ENCODE results near the gene CUX1.

CUX1 gene

DNA sequence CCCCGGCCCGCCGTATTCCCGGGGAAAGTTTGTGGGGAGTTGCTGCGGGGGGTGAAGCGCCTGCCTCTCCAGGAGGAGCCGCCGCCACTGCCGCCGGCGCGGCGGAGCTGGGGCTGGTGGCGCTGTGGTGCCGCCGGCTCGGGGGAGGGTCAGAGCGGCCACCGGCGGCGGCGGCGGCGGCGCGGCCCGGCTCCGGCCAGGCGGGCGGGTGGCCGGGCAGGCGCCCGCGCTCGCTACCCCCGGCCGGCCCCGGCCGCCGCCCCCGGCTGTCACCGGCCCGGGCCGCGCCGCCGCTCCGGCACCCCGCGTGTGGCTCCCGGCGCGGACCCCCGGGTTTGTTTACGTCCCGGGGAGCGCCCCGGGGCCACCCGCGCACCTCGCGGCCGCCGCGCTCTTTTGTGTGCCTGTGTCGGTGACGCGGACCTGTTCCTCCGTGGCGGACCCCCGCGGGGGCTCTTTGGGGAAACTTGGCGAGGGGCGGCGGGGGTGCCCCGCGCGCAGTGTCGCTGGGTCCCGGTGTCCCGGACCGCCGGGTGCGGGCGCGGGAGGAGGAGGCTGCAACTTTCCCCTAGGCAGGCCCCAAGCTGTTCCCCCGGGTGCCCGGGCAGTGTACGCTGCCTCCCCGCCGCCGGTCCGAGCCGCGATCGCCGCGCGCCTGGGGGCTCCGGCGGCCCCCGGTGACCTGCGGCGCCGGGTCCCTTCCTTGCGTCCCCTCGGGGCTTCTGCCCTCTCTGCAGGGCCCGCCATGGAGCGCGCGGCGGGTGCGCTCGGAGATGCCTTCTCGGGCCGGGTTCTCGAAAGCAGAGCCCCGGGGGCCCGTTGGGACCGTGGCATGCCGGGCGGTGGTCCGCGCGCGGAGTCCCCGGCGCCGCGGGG, 593 bp upstream of the CUX1 start:
- Histone ChIP-seq H3K27ac (ENCODE audit: extremely low read depth, low read depth, low read length) (peak overlapping the region; percentile 71; the same call in 1 of the 2 replicates), H3K36me3 (ENCODE audit: control insufficient read depth in 2 of 2, insufficient read depth in 1 of 2, low read length in 2 of 2) (no peaks in the 10 kb centered on the region), H3K9me3 (ENCODE audit: control insufficient read depth, insufficient read depth, low read depth, low read length) (no peaks in the 10 kb centered on the region), H3K4me1 (ENCODE audit: control insufficient read depth, insufficient read depth, low read length) (peaks cover 13% of the 10 kb centered on the region), H3K4me3 (ENCODE audit: low read depth, low read length) (peak overlapping the region; percentile 77)
- TF ChIP-seq ZNF830 (tag by site-specific recombination; IDR thresholded peaks at IDR 0.05; ENCODE audit: low read depth) (no peak), ZNF16 (tag by site-specific recombination; IDR thresholded peaks at IDR 0.05; ENCODE audit: low read depth) (no peak), KLF7 (tag by site-specific recombination; IDR thresholded peaks at IDR 0.05; ENCODE audit: borderline replicate concordance) (no peak), ZBTB20 (tag by site-specific recombination; IDR thresholded peaks at IDR 0.05) (peak; percentile 44; the same call in 1 of the 2 replicates), FEZF1 (tag by site-specific recombination; IDR thresholded peaks at IDR 0.05) (no peak), ZSCAN30 (tag by site-specific recombination; IDR thresholded peaks at IDR 0.05) (0 out of 2 replicates have a peak, but pooled peaks have one; percentile 10), ZNF140 (tag by site-specific recombination; IDR thresholded peaks at IDR 0.05) (no peak), ZNF610 (tag by site-specific recombination; IDR thresholded peaks at IDR 0.05; ENCODE audit: borderline replicate concordance) (no peak), ZNF202 (tag by site-specific recombination; IDR thresholded peaks at IDR 0.05; ENCODE audit: borderline replicate concordance) (no peak), ZIC2 (tag by site-specific recombination; IDR thresholded peaks at IDR 0.05) (peak; percentile 56; the same call in 1 of the 2 replicates), GLIS2 (tag by site-specific recombination; IDR thresholded peaks at IDR 0.05) (peak; percentile 39), ZNF76 (tag by site-specific recombination; IDR thresholded peaks at IDR 0.05; ENCODE audit: borderline replicate concordance, low read depth) (no peak), GLIS1 (tag by site-specific recombination; IDR thresholded peaks at IDR 0.05) (peak; percentile 61; the same call in 1 of the 2 replicates), ZNF561 (tag by site-specific recombination; IDR thresholded peaks at IDR 0.05; ENCODE audit: borderline replicate concordance) (0 out of 2 replicates have a peak, but pooled peaks have one; percentile 32)
- TF ChIP-seq, protein P1, sequence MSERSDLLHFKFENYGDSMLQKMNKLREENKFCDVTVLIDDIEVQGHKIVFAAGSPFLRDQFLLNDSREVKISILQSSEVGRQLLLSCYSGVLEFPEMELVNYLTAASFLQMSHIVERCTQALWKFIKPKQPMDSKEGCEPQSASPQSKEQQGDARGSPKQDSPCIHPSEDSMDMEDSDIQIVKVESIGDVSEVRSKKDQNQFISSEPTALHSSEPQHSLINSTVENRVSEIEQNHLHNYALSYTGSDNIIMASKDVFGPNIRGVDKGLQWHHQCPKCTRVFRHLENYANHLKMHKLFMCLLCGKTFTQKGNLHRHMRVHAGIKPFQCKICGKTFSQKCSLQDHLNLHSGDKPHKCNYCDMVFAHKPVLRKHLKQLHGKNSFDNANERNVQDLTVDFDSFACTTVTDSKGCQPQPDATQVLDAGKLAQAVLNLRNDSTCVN (tag by site-specific recombination; optimal IDR thresholded peaks at IDR 0.05), result peak; percentile 62
- TF ChIP-seq, protein P2, sequence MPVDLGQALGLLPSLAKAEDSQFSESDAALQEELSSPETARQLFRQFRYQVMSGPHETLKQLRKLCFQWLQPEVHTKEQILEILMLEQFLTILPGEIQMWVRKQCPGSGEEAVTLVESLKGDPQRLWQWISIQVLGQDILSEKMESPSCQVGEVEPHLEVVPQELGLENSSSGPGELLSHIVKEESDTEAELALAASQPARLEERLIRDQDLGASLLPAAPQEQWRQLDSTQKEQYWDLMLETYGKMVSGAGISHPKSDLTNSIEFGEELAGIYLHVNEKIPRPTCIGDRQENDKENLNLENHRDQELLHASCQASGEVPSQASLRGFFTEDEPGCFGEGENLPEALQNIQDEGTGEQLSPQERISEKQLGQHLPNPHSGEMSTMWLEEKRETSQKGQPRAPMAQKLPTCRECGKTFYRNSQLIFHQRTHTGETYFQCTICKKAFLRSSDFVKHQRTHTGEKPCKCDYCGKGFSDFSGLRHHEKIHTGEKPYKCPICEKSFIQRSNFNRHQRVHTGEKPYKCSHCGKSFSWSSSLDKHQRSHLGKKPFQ (tag by site-specific recombination; IDR thresholded peaks at IDR 0.05), result no peak
- TF ChIP-seq, protein P3, sequence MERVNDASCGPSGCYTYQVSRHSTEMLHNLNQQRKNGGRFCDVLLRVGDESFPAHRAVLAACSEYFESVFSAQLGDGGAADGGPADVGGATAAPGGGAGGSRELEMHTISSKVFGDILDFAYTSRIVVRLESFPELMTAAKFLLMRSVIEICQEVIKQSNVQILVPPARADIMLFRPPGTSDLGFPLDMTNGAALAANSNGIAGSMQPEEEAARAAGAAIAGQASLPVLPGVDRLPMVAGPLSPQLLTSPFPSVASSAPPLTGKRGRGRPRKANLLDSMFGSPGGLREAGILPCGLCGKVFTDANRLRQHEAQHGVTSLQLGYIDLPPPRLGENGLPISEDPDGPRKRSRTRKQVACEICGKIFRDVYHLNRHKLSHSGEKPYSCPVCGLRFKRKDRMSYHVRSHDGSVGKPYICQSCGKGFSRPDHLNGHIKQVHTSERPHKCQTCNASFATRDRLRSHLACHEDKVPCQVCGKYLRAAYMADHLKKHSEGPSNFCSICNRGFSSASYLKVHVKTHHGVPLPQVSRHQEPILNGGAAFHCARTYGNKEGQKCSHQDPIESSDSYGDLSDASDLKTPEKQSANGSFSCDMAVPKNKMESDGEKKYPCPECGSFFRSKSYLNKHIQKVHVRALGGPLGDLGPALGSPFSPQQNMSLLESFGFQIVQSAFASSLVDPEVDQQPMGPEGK (tag by site-specific recombination; IDR thresholded peaks at IDR 0.05), result peak; percentile 40; the same call in 1 of the 2 replicates
- TF ChIP-seq, protein P4, sequence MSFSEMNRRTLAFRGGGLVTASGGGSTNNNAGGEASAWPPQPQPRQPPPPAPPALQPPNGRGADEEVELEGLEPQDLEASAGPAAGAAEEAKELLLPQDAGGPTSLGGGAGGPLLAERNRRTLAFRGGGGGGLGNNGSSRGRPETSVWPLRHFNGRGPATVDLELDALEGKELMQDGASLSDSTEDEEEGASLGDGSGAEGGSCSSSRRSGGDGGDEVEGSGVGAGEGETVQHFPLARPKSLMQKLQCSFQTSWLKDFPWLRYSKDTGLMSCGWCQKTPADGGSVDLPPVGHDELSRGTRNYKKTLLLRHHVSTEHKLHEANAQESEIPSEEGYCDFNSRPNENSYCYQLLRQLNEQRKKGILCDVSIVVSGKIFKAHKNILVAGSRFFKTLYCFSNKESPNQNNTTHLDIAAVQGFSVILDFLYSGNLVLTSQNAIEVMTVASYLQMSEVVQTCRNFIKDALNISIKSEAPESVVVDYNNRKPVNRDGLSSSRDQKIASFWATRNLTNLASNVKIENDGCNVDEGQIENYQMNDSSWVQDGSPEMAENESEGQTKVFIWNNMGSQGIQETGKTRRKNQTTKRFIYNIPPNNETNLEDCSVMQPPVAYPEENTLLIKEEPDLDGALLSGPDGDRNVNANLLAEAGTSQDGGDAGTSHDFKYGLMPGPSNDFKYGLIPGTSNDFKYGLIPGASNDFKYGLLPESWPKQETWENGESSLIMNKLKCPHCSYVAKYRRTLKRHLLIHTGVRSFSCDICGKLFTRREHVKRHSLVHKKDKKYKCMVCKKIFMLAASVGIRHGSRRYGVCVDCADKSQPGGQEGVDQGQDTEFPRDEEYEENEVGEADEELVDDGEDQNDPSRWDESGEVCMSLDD (tag by site-specific recombination; IDR thresholded peaks at IDR 0.05), result 0 out of 2 replicates have a peak, but pooled peaks have one; percentile 37
- TF ChIP-seq, protein P5, sequence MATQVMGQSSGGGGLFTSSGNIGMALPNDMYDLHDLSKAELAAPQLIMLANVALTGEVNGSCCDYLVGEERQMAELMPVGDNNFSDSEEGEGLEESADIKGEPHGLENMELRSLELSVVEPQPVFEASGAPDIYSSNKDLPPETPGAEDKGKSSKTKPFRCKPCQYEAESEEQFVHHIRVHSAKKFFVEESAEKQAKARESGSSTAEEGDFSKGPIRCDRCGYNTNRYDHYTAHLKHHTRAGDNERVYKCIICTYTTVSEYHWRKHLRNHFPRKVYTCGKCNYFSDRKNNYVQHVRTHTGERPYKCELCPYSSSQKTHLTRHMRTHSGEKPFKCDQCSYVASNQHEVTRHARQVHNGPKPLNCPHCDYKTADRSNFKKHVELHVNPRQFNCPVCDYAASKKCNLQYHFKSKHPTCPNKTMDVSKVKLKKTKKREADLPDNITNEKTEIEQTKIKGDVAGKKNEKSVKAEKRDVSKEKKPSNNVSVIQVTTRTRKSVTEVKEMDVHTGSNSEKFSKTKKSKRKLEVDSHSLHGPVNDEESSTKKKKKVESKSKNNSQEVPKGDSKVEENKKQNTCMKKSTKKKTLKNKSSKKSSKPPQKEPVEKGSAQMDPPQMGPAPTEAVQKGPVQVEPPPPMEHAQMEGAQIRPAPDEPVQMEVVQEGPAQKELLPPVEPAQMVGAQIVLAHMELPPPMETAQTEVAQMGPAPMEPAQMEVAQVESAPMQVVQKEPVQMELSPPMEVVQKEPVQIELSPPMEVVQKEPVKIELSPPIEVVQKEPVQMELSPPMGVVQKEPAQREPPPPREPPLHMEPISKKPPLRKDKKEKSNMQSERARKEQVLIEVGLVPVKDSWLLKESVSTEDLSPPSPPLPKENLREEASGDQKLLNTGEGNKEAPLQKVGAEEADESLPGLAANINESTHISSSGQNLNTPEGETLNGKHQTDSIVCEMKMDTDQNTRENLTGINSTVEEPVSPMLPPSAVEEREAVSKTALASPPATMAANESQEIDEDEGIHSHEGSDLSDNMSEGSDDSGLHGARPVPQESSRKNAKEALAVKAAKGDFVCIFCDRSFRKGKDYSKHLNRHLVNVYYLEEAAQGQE (tag by site-specific recombination; IDR thresholded peaks at IDR 0.05), result no peak
- TF ChIP-seq, protein P6, sequence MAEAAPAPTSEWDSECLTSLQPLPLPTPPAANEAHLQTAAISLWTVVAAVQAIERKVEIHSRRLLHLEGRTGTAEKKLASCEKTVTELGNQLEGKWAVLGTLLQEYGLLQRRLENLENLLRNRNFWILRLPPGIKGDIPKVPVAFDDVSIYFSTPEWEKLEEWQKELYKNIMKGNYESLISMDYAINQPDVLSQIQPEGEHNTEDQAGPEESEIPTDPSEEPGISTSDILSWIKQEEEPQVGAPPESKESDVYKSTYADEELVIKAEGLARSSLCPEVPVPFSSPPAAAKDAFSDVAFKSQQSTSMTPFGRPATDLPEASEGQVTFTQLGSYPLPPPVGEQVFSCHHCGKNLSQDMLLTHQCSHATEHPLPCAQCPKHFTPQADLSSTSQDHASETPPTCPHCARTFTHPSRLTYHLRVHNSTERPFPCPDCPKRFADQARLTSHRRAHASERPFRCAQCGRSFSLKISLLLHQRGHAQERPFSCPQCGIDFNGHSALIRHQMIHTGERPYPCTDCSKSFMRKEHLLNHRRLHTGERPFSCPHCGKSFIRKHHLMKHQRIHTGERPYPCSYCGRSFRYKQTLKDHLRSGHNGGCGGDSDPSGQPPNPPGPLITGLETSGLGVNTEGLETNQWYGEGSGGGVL (tag by site-specific recombination; IDR thresholded peaks at IDR 0.05), result peak; percentile 6; the same call in 1 of the 2 replicates
- ChIA-PET CTCF (interaction anchor here (1.6 kb wide), 1 partner anchor 128 kb away, joined by 3 read pairs; no protein-coding TSS in a partner anchor), POLR2A (interaction anchor here (0.6 to 2.1 kb wide), 2 partner anchors 73 to 732 kb away, joined by 3 to 5 read pairs; no protein-coding TSS in a partner anchor)
